ENCODE measurements around the gene TMC4.

DNA sequence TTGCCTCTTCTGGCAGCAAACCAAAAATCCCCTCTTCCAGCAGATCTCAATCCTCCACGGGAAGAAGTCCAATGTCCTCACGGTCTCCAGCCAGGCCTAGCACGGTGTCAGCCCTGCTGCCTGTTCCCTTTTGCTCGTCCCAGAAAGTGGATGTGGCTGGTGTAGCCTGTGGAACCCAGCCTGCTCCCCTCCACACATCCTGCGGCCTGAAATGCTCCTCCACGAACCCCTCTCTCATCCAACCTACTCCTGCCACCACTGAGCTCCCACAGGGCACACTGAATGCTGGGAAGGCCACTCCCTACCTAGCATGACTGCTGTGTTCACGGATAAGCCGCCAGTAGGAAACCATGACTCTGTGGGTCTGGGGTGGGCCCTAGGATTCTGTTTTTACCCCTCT, 13.4 kb upstream of the TMC4 start:
- TF ChIP-seq FOXP2 (optimal IDR thresholded peaks at IDR 0.05; ENCODE audit: control extremely low read depth, extremely low read length, insufficient read depth) (no peak), POLR2AphosphoS5 (IDR thresholded peaks at IDR 0.05; ENCODE audit: borderline replicate concordance, low read depth, low read length) (no peak)

Data from SK-N-MC (cell line).